SK-N-MC (cell line): ENCODE measurements around the gene HNRNPC.
"Not testable (repeated sequence)": the region's sequence is repeated elsewhere in the genome, so short reads cannot be mapped to it uniquely, and the experiment has no call there.

Experiments used
- DNase-seq: peaks from one replicate; pipeline ENCODE4 v3.0.0-alpha.2; 2011; ENCODE audit warnings: low read depth, low spot score
- H3K27ac ChIP-seq: fragments of 200-600 bp; sonication (generic); 2 replicates; pipeline ENCODE4 v1.5.1; 2016; ENCODE audit warnings: mixed run types
- H3K36me3 ChIP-seq: fragments of 200-600 bp; sonication (generic); 2 replicates; pipeline ENCODE4 v1.6.1; 2017; ENCODE audit warnings: antibody characterized with exemption, low read length, mixed read lengths; ENCODE audit not compliant: insufficient read depth
- H3K4me3 ChIP-seq: fragments of 200-600 bp; sonication (generic); 2 replicates; pipeline ENCODE4 v1.5.1; 2016
- H3K9ac ChIP-seq: fragments of 200-600 bp; sonication (generic); 2 replicates; pipeline ENCODE4 v1.8.0; 2017; ENCODE audit warnings: mixed run types, mixed read lengths; ENCODE audit not compliant: insufficient read length
- H3K9me3 ChIP-seq: fragments of 200-600 bp; sonication (generic); 2 replicates; pipeline ENCODE4 v1.6.1; 2017; ENCODE audit warnings: low read depth, mild to moderate bottlenecking, antibody characterized with exemption, low read length, moderate library complexity, mixed read lengths
- EZH2 ChIP-seq: fragments of 200-600 bp; sonication (generic); IDR thresholded peaks from one replicate; pipeline ENCODE4 v1.6.1; 2017; ENCODE audit warnings: antibody characterized with exemption
- FOXP2 ChIP-seq: optimal IDR thresholded peaks from 2 replicates; pipeline ENCODE3; 2011; ENCODE audit warnings: mild to moderate bottlenecking, moderate library complexity; ENCODE audit not compliant: insufficient read depth; ENCODE audit errors: extremely low read length, control extremely low read depth
- POLR2AphosphoS5 ChIP-seq: IDR thresholded peaks from 2 replicates; pipeline ENCODE4 v1.6.1; 2012; ENCODE audit warnings: mild to moderate bottlenecking, low read depth, low read length, borderline replicate concordance

The HNRNPC gene

GRCh38 chr14:21256539-21257393 lies 12.5 kb downstream of the HNRNPC start:
- Histone ChIP-seq H3K9me3 (no peaks in the 10 kb centered on the region), H3K9ac (no peak overlapping the region), H3K27ac (peak overlapping the region; percentile 52; the same call in 1 of the 2 replicates), H3K36me3 (peaks cover 94% of the 10 kb centered on the region), H3K4me3 (no peak overlapping the region)
- no peak for DNase-seq
- TF ChIP-seq POLR2AphosphoS5 (no peak), EZH2 (no peak), FOXP2 (no peak)

DNA sequence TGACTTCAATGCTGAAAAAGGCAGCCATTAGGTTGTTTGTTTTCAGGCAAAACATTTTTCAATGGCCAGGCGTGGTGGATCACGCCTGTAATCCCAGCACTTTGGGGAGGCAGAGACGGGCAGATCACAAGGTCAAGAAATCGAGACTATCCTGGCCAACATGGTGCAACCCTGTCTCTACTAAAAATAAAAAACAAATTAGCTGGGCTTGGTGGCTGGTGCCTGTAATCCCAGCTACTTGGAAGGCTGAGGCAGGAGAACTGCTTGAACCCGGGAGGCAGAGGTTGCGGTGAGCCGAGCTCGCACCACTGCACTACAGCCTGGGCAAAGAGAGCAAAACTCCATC lies 13.2 kb downstream of the HNRNPC start:
- not testable (repeated sequence) for H3K4me3 ChIP-seq
- Histone ChIP-seq H3K27ac (peak overlapping the region; percentile 47), H3K36me3 (peaks cover 94% of the 10 kb centered on the region)

GRCh38 chr14:21255385-21256101 lies 13.7 kb downstream of the HNRNPC start:
- H3K27ac ChIP-seq: peak overlapping the region; percentile 47
- TF ChIP-seq POLR2AphosphoS5 (0 out of 2 replicates have a peak, but pooled peaks have one; percentile 1), EZH2 (no peak)

More for the DNA sequence above, 13.2 kb downstream of the HNRNPC start:
- not testable (repeated sequence) for H3K9ac ChIP-seq, H3K9me3 ChIP-seq, DNase-seq

GRCh38 chr14:21252149-21252548 lies 17.1 kb downstream of the HNRNPC start:
- no peak for TF ChIP-seq FOXP2
- TF ChIP-seq EZH2: no peak
- no peak for TF ChIP-seq POLR2AphosphoS5
- H3K9ac ChIP-seq: no peak overlapping the region
- peaks cover 100% of the 10 kb centered on the region for H3K36me3 ChIP-seq
- DNase-seq: no peak
- no peaks in the 10 kb centered on the region for H3K9me3 ChIP-seq
- no peak overlapping the region for H3K4me3 ChIP-seq
- peak overlapping the region; percentile 49; the same call in 1 of the 2 replicates for H3K27ac ChIP-seq

More at GRCh38 chr14:21255385-21256101, 13.7 kb downstream of the HNRNPC start:
- no peaks in the 10 kb centered on the region for H3K9me3 ChIP-seq
- no peak overlapping the region for H3K9ac ChIP-seq
- peaks cover 94% of the 10 kb centered on the region for H3K36me3 ChIP-seq
- DNase-seq: no peak
- H3K4me3 ChIP-seq: no peak overlapping the region

DNA sequence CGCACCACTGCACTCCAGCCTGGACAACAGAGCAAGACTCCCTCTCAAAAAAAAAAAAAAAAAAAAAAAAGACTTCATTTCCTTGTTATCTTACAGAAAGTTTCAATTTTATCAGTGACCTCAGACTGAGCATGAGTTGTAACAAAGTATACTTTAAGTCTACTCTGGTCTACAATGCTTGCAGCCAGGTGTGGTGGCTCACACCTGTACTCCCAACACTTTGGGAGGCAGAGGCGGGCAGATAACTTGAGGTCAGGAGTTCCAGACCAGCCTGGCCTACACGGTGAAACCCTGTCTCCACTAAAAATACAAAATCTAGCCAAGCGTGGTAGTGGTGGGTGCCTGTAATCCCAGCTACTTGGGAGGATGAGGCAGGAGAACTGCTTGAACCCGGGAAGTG lies 18.0 kb downstream of the HNRNPC start:
- TF ChIP-seq EZH2 (no peak), POLR2AphosphoS5 (no peak), FOXP2 (no peak)
- H3K9ac ChIP-seq: no peak overlapping the region
- no peaks in the 10 kb centered on the region for H3K9me3 ChIP-seq
- no peak for DNase-seq
- H3K4me3 ChIP-seq: no peak overlapping the region
- H3K36me3 ChIP-seq: peaks cover 100% of the 10 kb centered on the region
- H3K27ac ChIP-seq: no peak overlapping the region

GRCh38 chr14:21248739-21249411 lies 20.4 kb downstream of the HNRNPC start:
- H3K36me3 ChIP-seq: peaks cover 100% of the 10 kb centered on the region
- peak overlapping the region; percentile 51; the same call in 1 of the 2 replicates for H3K27ac ChIP-seq
- no peak overlapping the region for H3K9ac ChIP-seq
- TF ChIP-seq POLR2AphosphoS5: no peak
- no peak for TF ChIP-seq EZH2
- TF ChIP-seq FOXP2: no peak
- no peaks in the 10 kb centered on the region for H3K9me3 ChIP-seq
- no peak for DNase-seq
- H3K4me3 ChIP-seq: no peak overlapping the region

- no peak for DNase-seq
- H3K27ac ChIP-seq: peak overlapping the region; percentile 51; the same call in 1 of the 2 replicates
- H3K9ac ChIP-seq: no peak overlapping the region
- no peak for TF ChIP-seq EZH2
- TF ChIP-seq FOXP2: no peak
- no peak for TF ChIP-seq POLR2AphosphoS5
- peaks cover 98% of the 10 kb centered on the region for H3K36me3 ChIP-seq
- H3K4me3 ChIP-seq: no peak overlapping the region
- no peaks in the 10 kb centered on the region for H3K9me3 ChIP-seq
Measured at GRCh38 chr14:21248338-21248737, 20.9 kb downstream of the HNRNPC start.

GRCh38 chr14:21245813-21246212 lies 23.4 kb downstream of the HNRNPC start:
- DNase-seq: no peak
- H3K9me3 ChIP-seq: no peaks in the 10 kb centered on the region
- 0 out of 2 replicates have a peak overlapping the region, but pooled peaks have one; percentile 5 for H3K27ac ChIP-seq
- peaks cover 95% of the 10 kb centered on the region for H3K36me3 ChIP-seq
- H3K9ac ChIP-seq: no peak overlapping the region
- TF ChIP-seq POLR2AphosphoS5 (0 out of 2 replicates have a peak, but pooled peaks have one; percentile 15), EZH2 (no peak), FOXP2 (no peak)
- H3K4me3 ChIP-seq: no peak overlapping the region
